Endothelial cell of umbilical vein (primary cell): Measurements from ENCODE around the gene DCAF11. TPM values are rescaled to one million over a fixed set of nuclear protein-coding genes. Genes with fewer than 3 reads are reported as not detected.

ENCODE experiments used
- BruUV-seq: library from RNA; stranded (reverse); fragments of 400-500 nt; replicated peaks from 2 replicates; lab custom pipeline; 2021; lab: Mats Ljungman, UMichigan
- CTCF ChIA-PET: fragments of 300-600, 350-600 bp; sonication (Branson Sonifier 250); formaldehyde crosslinking; loops from one replicate; lab custom pipeline; 2021; ENCODE audit warnings: antibody characterized with exemption, inconsistent platforms; lab: Charles Lee
- POLR2A ChIA-PET: fragments of 300-600, 350-600 bp; sonication (Branson Sonifier 250); formaldehyde crosslinking; loops from one replicate; lab custom pipeline; 2021; ENCODE audit warnings: antibody characterized with exemption, inconsistent platforms; lab: Charles Lee
- DNase-seq: peaks from one replicate; pipeline ENCODE4 v3.0.0-alpha.2; 2011; ENCODE audit warnings: low read depth, low spot score
- FAIRE-seq: peaks from 2 replicates; lab custom pipeline; 2011; peaks lifted over from hg19 to GRCh38; lab: Jason Lieb, UNC
- H2AFZ ChIP-seq: 2 replicates; pipeline ENCODE4 v1.6.0; 2012; ENCODE audit warnings: low read depth, low read length, control low read depth, inconsistent platforms
- H3K27ac ChIP-seq: 2 replicates; pipeline ENCODE4 v1.5.1; 2011; ENCODE audit warnings: low read depth, mild to moderate bottlenecking, control low read depth, low read length, moderate library complexity; ENCODE audit not compliant: insufficient read depth
- H3K27me3 ChIP-seq, 2 experiments: 2 replicates each; pipeline versions ENCODE4 v1.6.0 to v1.6.1; 2011; ENCODE audit warnings: low read length in 2 of 2, mixed read lengths in 1 of 2; ENCODE audit not compliant: control insufficient read depth in 2 of 2, insufficient read depth in 2 of 2
- H3K36me3 ChIP-seq, 2 experiments: 2 replicates in 1 of 2; 3 replicates in 1 of 2; pipeline ENCODE4 v1.5.1; 2011; ENCODE audit warnings: low read length in 2 of 2, mild to moderate bottlenecking in 1 of 2, moderate library complexity in 1 of 2; ENCODE audit not compliant: control insufficient read depth in 2 of 2, insufficient read depth in 2 of 2; ENCODE audit errors: extremely low read depth in 1 of 2
- H3K4me1 ChIP-seq: 3 replicates; pipeline ENCODE4 v1.5.1; 2011; ENCODE audit warnings: mild to moderate bottlenecking, low read length; ENCODE audit not compliant: control insufficient read depth, insufficient read depth; ENCODE audit errors: extremely low read depth
- H3K4me2 ChIP-seq: 2 replicates; pipeline ENCODE4 v1.6.1; 2011; ENCODE audit warnings: low read length, control low read depth, mixed read lengths; ENCODE audit not compliant: insufficient read depth
- H3K4me3 ChIP-seq, 3 experiments: fragments of 200-600 bp in 1 of 3; sonication (generic), shearing (Covaris generic) in 1 of 3; replicated peaks in 1 of 3; 2 replicates each; pipeline ENCODE4 v1.5.1; 2011 to 2016; ENCODE audit warnings: control low read depth in 3 of 3, low read length in 3 of 3, mild to moderate bottlenecking in 2 of 3, inconsistent platforms in 1 of 3, low read depth in 1 of 3, moderate library complexity in 1 of 3; ENCODE audit not compliant: insufficient read depth in 1 of 3
- H3K79me2 ChIP-seq: 2 replicates; pipeline ENCODE4 v1.6.0; 2012; ENCODE audit warnings: low read length, inconsistent platforms; ENCODE audit not compliant: control insufficient read depth, insufficient read depth
- H3K9ac ChIP-seq: replicated peaks from 2 replicates; pipeline ENCODE3; 2011; ENCODE audit warnings: low read length, control low read depth; ENCODE audit not compliant: insufficient read depth; ENCODE audit errors: extremely low read depth
- H3K9me1 ChIP-seq: replicated peaks from 3 replicates; pipeline ENCODE4 v1.6.0; 2011; ENCODE audit warnings: mild to moderate bottlenecking, low read length; ENCODE audit not compliant: control insufficient read depth, insufficient read depth; ENCODE audit errors: extremely low read depth
- H3K9me3 ChIP-seq: replicated peaks from 2 replicates; pipeline ENCODE4 v1.5.1; 2012; ENCODE audit warnings: low read length, inconsistent platforms; ENCODE audit not compliant: control insufficient read depth, insufficient read depth
- H4K20me1 ChIP-seq: replicated peaks from 2 replicates; pipeline ENCODE3; 2011; ENCODE audit warnings: mild to moderate bottlenecking, low read length; ENCODE audit not compliant: control insufficient read depth, insufficient read depth; ENCODE audit errors: extremely low read depth
- EZH2 ChIP-seq: IDR thresholded peaks from 2 replicates; pipeline ENCODE4 v1.6.1; 2012; ENCODE audit warnings: borderline replicate concordance, low read depth, mild to moderate bottlenecking, moderate library complexity, low read length, inconsistent platforms; ENCODE audit not compliant: severe bottlenecking
- FOS ChIP-seq: IDR thresholded peaks from 2 replicates; pipeline ENCODE4 v1.6.1; 2011; ENCODE audit warnings: mild to moderate bottlenecking, low read length, moderate library complexity, borderline replicate concordance; ENCODE audit not compliant: insufficient read depth
- GATA2 ChIP-seq: IDR thresholded peaks from 2 replicates; pipeline ENCODE4 v1.7.0; 2011; ENCODE audit warnings: low read depth, mild to moderate bottlenecking, moderate library complexity, mixed read lengths, low read length; ENCODE audit not compliant: insufficient read length, insufficient read depth
- JUN ChIP-seq: IDR thresholded peaks from 2 replicates; pipeline ENCODE4 v1.6.1; 2011; ENCODE audit warnings: borderline replicate concordance, low read depth; ENCODE audit not compliant: insufficient read length, insufficient read depth
- MYC ChIP-seq: IDR thresholded peaks from one replicate; pipeline ENCODE4 v1.6.1; 2011; ENCODE audit warnings: mild to moderate bottlenecking, low read depth, low read length
- POLR2A ChIP-seq: IDR thresholded peaks from 2 replicates; pipeline ENCODE4 v1.6.1; 2012; ENCODE audit warnings: low read depth, mild to moderate bottlenecking, control low read depth, low read length
- POLR2AphosphoS5 ChIP-seq: IDR thresholded peaks from 2 replicates; pipeline ENCODE4 v1.6.1; 2012; ENCODE audit warnings: low read depth, mild to moderate bottlenecking, control low read depth, low read length, moderate library complexity; ENCODE audit not compliant: insufficient read depth
- dilution Hi-C: fragments of 300-500 bp; cut with MboI; formaldehyde crosslinking; loops from one replicate; pipeline ENCODE4 v1.15.0; 2019; ENCODE audit warnings: low sequenced_read_pairs; ENCODE audit not compliant: extremely low pct_ligation_motif_present
- intact Hi-C: fragments of 100-400 bp; cut with micrococcal nuclease; formaldehyde crosslinking; loops from one replicate; pipeline ENCODE4 v1.10.0; 2022
- polyA plus RNA-seq, 4 experiments: library from polyadenylated mRNA; depleted of rRNA in 3 of 4; stranded (reverse) in 3 of 4; unstranded in 1 of 4; fragments of >200 nt; gene quantifications; 2 replicates each; pipeline versions ENCODE4 v1.2.1 to v1.2.3, GENCODE V29; 2011 to 2012; ENCODE audit warnings: missing spikeins in 1 of 4
- total RNA-seq: library from RNA; stranded (reverse); gene quantifications from 2 replicates; pipeline ENCODE4 v1.2.3, GENCODE V29; 2021
- TF ChIP-seq, protein P1 (sequence below): IDR thresholded peaks from 2 replicates; pipeline ENCODE4 v1.6.1; 2011; ENCODE audit not compliant: insufficient read depth, insufficient read length
- TF ChIP-seq, protein P2 (sequence below), 2 donors: IDR thresholded peaks; 1 replicate in 1 of 2; 2 replicates in 1 of 2; pipeline ENCODE4 v1.5.1; 2011; ENCODE audit warnings: low read length in 2 of 2, mild to moderate bottlenecking in 2 of 2, moderate library complexity in 2 of 2, control low read depth in 1 of 2, inconsistent platforms in 1 of 2, low read depth in 1 of 2; ENCODE audit not compliant: insufficient read depth in 1 of 2; ENCODE audit errors: extremely low read depth in 1 of 2

Gene DCAF11
- total and polyA plus RNA-seq, 2 donors (not counting 3 experiments of a cell fraction or from before 2014, with no cell fraction given): 37.3 to 38.5 TPM

DNA sequence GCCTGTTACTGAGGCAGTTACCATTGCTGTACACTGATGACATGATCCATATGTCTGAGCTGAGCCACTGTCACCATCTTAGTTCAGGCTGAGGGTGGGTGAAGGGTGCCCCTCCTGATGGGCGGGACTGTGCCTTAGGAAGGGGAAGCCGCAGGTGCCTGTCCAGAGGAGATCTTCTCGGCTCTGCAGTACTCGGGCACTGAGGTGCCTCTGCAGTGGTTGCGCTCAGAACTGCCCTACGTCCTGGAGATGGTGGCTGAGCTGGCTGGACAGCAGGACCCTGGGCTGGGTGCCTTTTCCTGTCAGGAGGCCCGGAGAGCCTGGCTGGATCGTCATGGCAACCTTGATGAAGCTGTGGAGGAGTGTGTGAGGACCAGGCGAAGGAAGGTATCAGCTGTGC lies 36.4 kb downstream of the DCAF11 start:
- dilution Hi-C loops: no loop called here
- ChIA-PET CTCF (interaction anchor here (7.8 kb wide), 1 partner anchor 10 kb away, joined by 63 read pairs; the partner anchor contains the start of gene IRF9), POLR2A (no interaction called here)
- Histone ChIP-seq H3K4me2 (no peak overlapping the region), H3K9ac (no peak overlapping the region), H3K9me3 (no peaks in the 10 kb centered on the region), H3K79me2 (peaks cover 17% of the 10 kb centered on the region), H4K20me1 (no peaks in the 10 kb centered on the region), H2AFZ (no peak overlapping the region), H3K4me1 (peaks cover 10% of the 10 kb centered on the region), H3K27ac (no peak overlapping the region), H3K4me3 (no peak overlapping the region), H3K9me1 (no peaks in the 10 kb centered on the region), H3K36me3 (peaks cover 13 to 34% of the 10 kb centered on the region in 2 experiments), H3K27me3 (no peaks in the 10 kb centered on the region)
- intact Hi-C loops: no loop called here
- TF ChIP-seq POLR2A (no peak), POLR2AphosphoS5 (no peak), EZH2 (no peak), GATA2 (no peak), JUN (no peak), FOS (no peak), MYC (no peak)
- TF ChIP-seq, protein P1, sequence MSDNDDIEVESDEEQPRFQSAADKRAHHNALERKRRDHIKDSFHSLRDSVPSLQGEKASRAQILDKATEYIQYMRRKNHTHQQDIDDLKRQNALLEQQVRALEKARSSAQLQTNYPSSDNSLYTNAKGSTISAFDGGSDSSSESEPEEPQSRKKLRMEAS: no peak
- TF ChIP-seq, protein P2, sequence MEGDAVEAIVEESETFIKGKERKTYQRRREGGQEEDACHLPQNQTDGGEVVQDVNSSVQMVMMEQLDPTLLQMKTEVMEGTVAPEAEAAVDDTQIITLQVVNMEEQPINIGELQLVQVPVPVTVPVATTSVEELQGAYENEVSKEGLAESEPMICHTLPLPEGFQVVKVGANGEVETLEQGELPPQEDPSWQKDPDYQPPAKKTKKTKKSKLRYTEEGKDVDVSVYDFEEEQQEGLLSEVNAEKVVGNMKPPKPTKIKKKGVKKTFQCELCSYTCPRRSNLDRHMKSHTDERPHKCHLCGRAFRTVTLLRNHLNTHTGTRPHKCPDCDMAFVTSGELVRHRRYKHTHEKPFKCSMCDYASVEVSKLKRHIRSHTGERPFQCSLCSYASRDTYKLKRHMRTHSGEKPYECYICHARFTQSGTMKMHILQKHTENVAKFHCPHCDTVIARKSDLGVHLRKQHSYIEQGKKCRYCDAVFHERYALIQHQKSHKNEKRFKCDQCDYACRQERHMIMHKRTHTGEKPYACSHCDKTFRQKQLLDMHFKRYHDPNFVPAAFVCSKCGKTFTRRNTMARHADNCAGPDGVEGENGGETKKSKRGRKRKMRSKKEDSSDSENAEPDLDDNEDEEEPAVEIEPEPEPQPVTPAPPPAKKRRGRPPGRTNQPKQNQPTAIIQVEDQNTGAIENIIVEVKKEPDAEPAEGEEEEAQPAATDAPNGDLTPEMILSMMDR (IDR thresholded peaks at IDR 0.05; ENCODE audit: extremely low read depth in 1 of 2, insufficient read depth in 1 of 2, low read depth in 1 of 2, low read length in 2 of 2): no peak
- FAIRE-seq (no peak), DNase-seq (no peak)
- no TSS peak for BruUV-seq
